Erythroblast (primary cell): Measurements from ENCODE around the gene USP28.

Experiments
- GATA1 ChIP-seq: IDR thresholded peaks from 2 replicates; pipeline ENCODE4 v1.6.1; 2011; ENCODE audit warnings: low read depth, mild to moderate bottlenecking, control low read depth, low read length, moderate library complexity
- POLR2A ChIP-seq: IDR thresholded peaks from 2 replicates; pipeline ENCODE4 v1.6.1; 2011; ENCODE audit warnings: mild to moderate bottlenecking, low read length

GRCh38 chr11:113782134-113782533, 93.2 kb downstream of the USP28 start:
- TF ChIP-seq POLR2A (no peak), GATA1 (no peak)
